HCT116 (cell line): ENCODE data around the gene VAMP2. TPM values are rescaled to one million over a fixed set of nuclear protein-coding genes. Genes with fewer than 3 reads are reported as not detected.

Experiments used
- ATAC-seq: fragments of 200-7000 bp; cut with Tn5 transposase; 2 replicates; pipeline ENCODE4 v1.9.1; 2020; ENCODE audit warnings: mild to moderate bottlenecking, moderate library complexity
- BruUV-seq: library from RNA; stranded (reverse); fragments of 400-500 nt; replicated peaks from 2 replicates; lab custom pipeline; 2021; lab: Mats Ljungman, UMichigan
- CTCF ChIA-PET: fragments of 300-600 bp; sonication (Branson Sonifier 250); formaldehyde crosslinking; loops from one replicate; lab custom pipeline; 2021; ENCODE audit warnings: antibody characterized with exemption; lab: Charles Lee
- POLR2A ChIA-PET: fragments of 300-600, 350-600 bp; sonication (Branson Sonifier 250); formaldehyde crosslinking; loops from one replicate; lab custom pipeline; 2021; ENCODE audit warnings: antibody characterized with exemption; lab: Charles Lee
- RAD21 ChIA-PET, 2 experiments: fragments of 300-600 bp; sonication (Branson Sonifier 250); formaldehyde crosslinking; loops; one replicate each; lab custom pipeline; 2023; ENCODE audit warnings: low total read pairs in 2 of 2; ENCODE audit not compliant: uncharacterized antibody in 2 of 2, unreplicated experiment in 2 of 2, low non-redundant PET in 1 of 2; lab: Charles Lee
- DNase-seq: peaks from one replicate; pipeline ENCODE4 v3.0.0-alpha.2; 2010; ENCODE audit warnings: low read depth, low spot score
- H2AFZ ChIP-seq: fragments of 200-600 bp; shearing (Covaris generic), sonication (generic); 2 replicates; pipeline ENCODE4 v1.6.1; 2017; ENCODE audit warnings: low read depth, mixed run types, mixed read lengths, antibody characterized with exemption, low read length; ENCODE audit not compliant: poor library complexity, severe bottlenecking
- H3K27ac ChIP-seq: 2 replicates; pipeline ENCODE4 v1.5.1; 2012; ENCODE audit warnings: low read depth, low read length
- H3K27me3 ChIP-seq: fragments of 200-600 bp; sonication (generic); 2 replicates; pipeline ENCODE4 v1.6.1; 2016; ENCODE audit warnings: mixed run types, low read length, mixed read lengths; ENCODE audit not compliant: insufficient read depth
- H3K36me3 ChIP-seq, 2 experiments: fragments of 200-500 bp in 1 of 2; fragments of 200-600 bp in 1 of 2; sonication (Bioruptor generic) in 1 of 2; sonication (generic) in 1 of 2; 2 replicates each; pipeline versions ENCODE4 v1.5.1 to v1.6.1; 2014 to 2016; ENCODE audit warnings: low read length in 2 of 2, inconsistent platforms in 1 of 2, mixed read lengths in 1 of 2, mixed run types in 1 of 2; ENCODE audit not compliant: insufficient read depth in 2 of 2, control insufficient read depth in 1 of 2
- H3K4me1 ChIP-seq, 2 experiments: fragments of 200-600 bp in 1 of 2; sonication (generic) in 1 of 2; 2 replicates each; pipeline versions ENCODE4 v1.5.1 to v1.6.1; 2012 to 2017; ENCODE audit warnings: low read length in 2 of 2, inconsistent platforms in 1 of 2, mild to moderate bottlenecking in 1 of 2, mixed read lengths in 1 of 2, mixed run types in 1 of 2, moderate library complexity in 1 of 2; ENCODE audit not compliant: insufficient read depth in 2 of 2, control insufficient read depth in 1 of 2
- H3K4me2 ChIP-seq: fragments of 200-600 bp; sonication (generic); 2 replicates; pipeline ENCODE4 v1.6.1; 2017; ENCODE audit warnings: mixed run types, low read length, mixed read lengths
- H3K4me3 ChIP-seq, 2 experiments: fragments of 200-600 bp in 1 of 2; sonication (generic) in 1 of 2; replicated peaks in 1 of 2; 2 replicates each; pipeline ENCODE4 v1.5.1; 2011 to 2016; ENCODE audit warnings: low read length in 2 of 2, control low read depth in 1 of 2, low read depth in 1 of 2, mild to moderate bottlenecking in 1 of 2, mixed read lengths in 1 of 2, mixed run types in 1 of 2
- H3K79me2 ChIP-seq: fragments of 200-600 bp; sonication (generic); 2 replicates; pipeline ENCODE4 v1.6.1; 2017; ENCODE audit warnings: mild to moderate bottlenecking, mixed run types, low read length, moderate library complexity, mixed read lengths; ENCODE audit not compliant: insufficient read depth
- H3K9ac ChIP-seq: fragments of 200-600 bp; sonication (generic); 2 replicates; pipeline ENCODE4 v1.6.1; 2016; ENCODE audit warnings: low read length, mixed read lengths
- H3K9me2 ChIP-seq: fragments of 200-600 bp; sonication (generic), shearing (Covaris generic); 2 replicates; pipeline ENCODE4 v1.6.1; 2017; ENCODE audit warnings: mixed run types, mild to moderate bottlenecking, moderate library complexity; ENCODE audit not compliant: insufficient read depth
- H3K9me3 ChIP-seq, 2 experiments: fragments of 200-500 bp in 1 of 2; fragments of 200-600 bp in 1 of 2; sonication (Bioruptor generic) in 1 of 2; sonication (generic) in 1 of 2; 2 replicates each; pipeline ENCODE4 v1.6.1; 2014 to 2017; ENCODE audit warnings: low read length in 2 of 2, mixed read lengths in 2 of 2, inconsistent platforms in 1 of 2, low read depth in 1 of 2, mild to moderate bottlenecking in 1 of 2, mixed run types in 1 of 2, moderate library complexity in 1 of 2; ENCODE audit not compliant: control insufficient read depth in 1 of 2, insufficient read depth in 1 of 2
- H4K20me1 ChIP-seq: fragments of 200-600 bp; sonication (generic), shearing (Covaris generic); 2 replicates; pipeline ENCODE4 v1.6.1; 2017; ENCODE audit warnings: mixed run types, mild to moderate bottlenecking, moderate library complexity; ENCODE audit not compliant: insufficient read depth
- CBX3 ChIP-seq: IDR thresholded peaks from 2 replicates; pipeline ENCODE4 v1.6.1; 2012; ENCODE audit warnings: low read depth
- CEBPB ChIP-seq: IDR thresholded peaks from 2 replicates; pipeline ENCODE4 v1.6.1; 2012; ENCODE audit warnings: low read depth
- EGR1 ChIP-seq: IDR thresholded peaks from 2 replicates; pipeline ENCODE4 v1.6.1; 2012; ENCODE audit warnings: low read depth
- ELF1 ChIP-seq: IDR thresholded peaks from 2 replicates; pipeline ENCODE4 v1.6.1; 2012; ENCODE audit warnings: low read depth, borderline replicate concordance
- EZH2 ChIP-seq: fragments of 200-600 bp; sonication (generic); IDR thresholded peaks from 2 replicates; pipeline ENCODE4 v1.6.1; 2017; ENCODE audit warnings: antibody characterized with exemption, mixed run types
- EZH2phosphoT487 ChIP-seq: fragments of 200-600 bp; IDR thresholded peaks from 2 replicates; pipeline ENCODE4 v1.6.1; 2018; ENCODE audit warnings: antibody characterized with exemption, borderline replicate concordance
- FOSL1 ChIP-seq: IDR thresholded peaks from 2 replicates; pipeline ENCODE4 v1.6.1; 2012; ENCODE audit warnings: low read depth
- POLR2A ChIP-seq: IDR thresholded peaks from 2 replicates; pipeline ENCODE4 v1.7.0; 2011; ENCODE audit warnings: borderline replicate concordance; ENCODE audit not compliant: insufficient read depth, insufficient read length; ENCODE audit errors: extremely low read depth
- POLR2AphosphoS5 ChIP-seq: IDR thresholded peaks from 2 replicates; pipeline ENCODE4 v1.6.1; 2011; ENCODE audit warnings: mild to moderate bottlenecking, low read depth, low read length, moderate library complexity
- RAD21 ChIP-seq: IDR thresholded peaks from 2 replicates; pipeline ENCODE4 v1.6.1; 2012; ENCODE audit warnings: low read depth, mild to moderate bottlenecking
- SIN3A ChIP-seq: IDR thresholded peaks from 2 replicates; pipeline ENCODE4 v1.6.1; 2012; ENCODE audit warnings: low read depth
- SP1 ChIP-seq: IDR thresholded peaks from 2 replicates; pipeline ENCODE4 v1.6.1; 2012; ENCODE audit warnings: low read depth
- TCF7L2 ChIP-seq: IDR thresholded peaks from 2 replicates; pipeline ENCODE4 v1.7.0; 2011; ENCODE audit warnings: borderline replicate concordance, inconsistent platforms; ENCODE audit not compliant: insufficient read depth, insufficient read length; ENCODE audit errors: extremely low read depth
- YY1 ChIP-seq: IDR thresholded peaks from 2 replicates; pipeline ENCODE4 v1.6.1; 2011; ENCODE audit warnings: low read length, low read depth, moderate library complexity, mild to moderate bottlenecking; ENCODE audit not compliant: insufficient replicate concordance; ENCODE audit errors: extremely low read depth
- ZBTB33 ChIP-seq: IDR thresholded peaks from 2 replicates; pipeline ENCODE4 v1.6.1; 2011; ENCODE audit warnings: mild to moderate bottlenecking, low read length, moderate library complexity; ENCODE audit not compliant: insufficient replicate concordance; ENCODE audit errors: extremely low read depth
- ZFX ChIP-seq: fragments of 450-650 bp; IDR thresholded peaks from 2 replicates; pipeline ENCODE4 v1.6.1; 2017
- intact Hi-C: fragments of 100-400 bp; cut with micrococcal nuclease; formaldehyde crosslinking; loops from 2 replicates; pipeline ENCODE4 v1.10.0; 2022
- total RNA-seq: library from RNA; stranded (reverse); gene quantifications from one replicate; pipeline ENCODE4 v1.2.1, GENCODE V29; 2021; ENCODE audit not compliant: unreplicated experiment
- TF ChIP-seq, protein P1 (sequence below), 3 experiments: fragments of 200-600 bp in 1 of 3; sonication (generic) in 1 of 3; IDR thresholded peaks in 2 of 3; conservative IDR thresholded peaks in 1 of 3; 2 replicates each; pipeline ENCODE4 v1.5.1; 2012 to 2017; ENCODE audit warnings: low read depth in 2 of 3, low read length in 2 of 3, antibody characterized with exemption in 1 of 3, borderline replicate concordance in 1 of 3, control low read depth in 1 of 3, mild to moderate bottlenecking in 1 of 3, mixed read lengths in 1 of 3, mixed run types in 1 of 3, moderate library complexity in 1 of 3; ENCODE audit not compliant: insufficient read depth in 1 of 3
- TF ChIP-seq, protein P2 (sequence below): IDR thresholded peaks from 2 replicates; pipeline ENCODE4 v1.6.1; 2012

The VAMP2 gene
- total RNA-seq, 1 experiment from 2014 or later: 35.9 TPM

- H3K4me2 ChIP-seq: peak within 1 kb of the TSS; percentile 92
- no peak for ATAC-seq
- POLR2A ChIA-PET: interaction anchor here (2.5 kb wide), 1 partner anchor 49 kb away, joined by 13 read pairs; no protein-coding TSS in a partner anchor
- H3K9me2 ChIP-seq: no peaks in the 10 kb centered on the region
- no peaks in the 10 kb centered on the region for H3K79me2 ChIP-seq
- no peak within 1 kb of the TSS for H3K27ac ChIP-seq
- peaks cover 26 to 79% of the 10 kb centered on the region in 2 experiments for H3K4me1 ChIP-seq
- peak within 1 kb of the TSS; percentile 51 for H3K9ac ChIP-seq
- CTCF ChIA-PET: no interaction called here
- no peak for TF ChIP-seq SP1
- no peak for TF ChIP-seq RAD21
- TF ChIP-seq POLR2A: no peak
- TF ChIP-seq ZFX: no peak
- TF ChIP-seq EZH2: no peak
- TF ChIP-seq, protein P1, sequence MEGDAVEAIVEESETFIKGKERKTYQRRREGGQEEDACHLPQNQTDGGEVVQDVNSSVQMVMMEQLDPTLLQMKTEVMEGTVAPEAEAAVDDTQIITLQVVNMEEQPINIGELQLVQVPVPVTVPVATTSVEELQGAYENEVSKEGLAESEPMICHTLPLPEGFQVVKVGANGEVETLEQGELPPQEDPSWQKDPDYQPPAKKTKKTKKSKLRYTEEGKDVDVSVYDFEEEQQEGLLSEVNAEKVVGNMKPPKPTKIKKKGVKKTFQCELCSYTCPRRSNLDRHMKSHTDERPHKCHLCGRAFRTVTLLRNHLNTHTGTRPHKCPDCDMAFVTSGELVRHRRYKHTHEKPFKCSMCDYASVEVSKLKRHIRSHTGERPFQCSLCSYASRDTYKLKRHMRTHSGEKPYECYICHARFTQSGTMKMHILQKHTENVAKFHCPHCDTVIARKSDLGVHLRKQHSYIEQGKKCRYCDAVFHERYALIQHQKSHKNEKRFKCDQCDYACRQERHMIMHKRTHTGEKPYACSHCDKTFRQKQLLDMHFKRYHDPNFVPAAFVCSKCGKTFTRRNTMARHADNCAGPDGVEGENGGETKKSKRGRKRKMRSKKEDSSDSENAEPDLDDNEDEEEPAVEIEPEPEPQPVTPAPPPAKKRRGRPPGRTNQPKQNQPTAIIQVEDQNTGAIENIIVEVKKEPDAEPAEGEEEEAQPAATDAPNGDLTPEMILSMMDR (IDR thresholded peaks at IDR 0.05 in 2 of 3, conservative IDR thresholded peaks at IDR 0.05 in 1 of 3; ENCODE audit: borderline replicate concordance in 1 of 3, insufficient read depth in 1 of 3, low read depth in 2 of 3, low read length in 2 of 3): no peak
- no peak for TF ChIP-seq ZBTB33
- no peak for TF ChIP-seq YY1
- TF ChIP-seq FOSL1: no peak
- TF ChIP-seq EGR1: no peak
- TF ChIP-seq, protein P2, sequence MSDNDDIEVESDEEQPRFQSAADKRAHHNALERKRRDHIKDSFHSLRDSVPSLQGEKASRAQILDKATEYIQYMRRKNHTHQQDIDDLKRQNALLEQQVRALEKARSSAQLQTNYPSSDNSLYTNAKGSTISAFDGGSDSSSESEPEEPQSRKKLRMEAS: no peak
- no peak for TF ChIP-seq CBX3
- no peak for TF ChIP-seq EZH2phosphoT487
- TF ChIP-seq ELF1: no peak
- TF ChIP-seq POLR2AphosphoS5: no peak
- TF ChIP-seq CEBPB: no peak
- no peak for TF ChIP-seq SIN3A
- no peak for TF ChIP-seq TCF7L2
- TF ChIP-seq, all 23 proteins: peak for 0
- Histone ChIP-seq H2AFZ (no peak within 1 kb of the TSS), H3K36me3 (no peaks in the 10 kb centered on the region), H3K9me3 (no peaks in the 10 kb centered on the region), H4K20me1 (peaks cover 3% of the 10 kb centered on the region; the same call in 1 of the 2 replicates), H3K27me3 (no peaks in the 10 kb centered on the region), H3K4me3 (peak within 1 kb of the TSS; percentile 52 to 61)
- DNase-seq: no peak
- BruUV-seq: no TSS peak
- intact Hi-C loops: loop anchor here (10.0 kb wide), 1 partner anchor 261 kb away; the partner anchor contains the start of gene RPL26
- RAD21 ChIA-PET: no interaction called here
Measured at GRCh38 chr17:8123695-8124349, 38.9 kb downstream of the VAMP2 start, which contains the start of gene HES7. Gene HES7 (minus strand): TSS chr17:8124106. CDS start chr17:8124084, 22 bp downstream.
